Peyer's patch (tissue), 4 donors: Measurements from ENCODE around the gene VASN. TPM values are rescaled to one million over a fixed set of nuclear protein-coding genes. Genes with fewer than 3 reads are reported as not detected.
A peak's percentile ranks its signal among the peaks of the same experiment; 100 is the strongest.

ENCODE experiments used
- DNase-seq, 3 donors: peaks; one replicate each; pipeline ENCODE4 v3.0.0-alpha.2; 2017 to 2019
- H3K27ac ChIP-seq, 4 donors: fragments of 200-600 bp; sonication (generic); one replicate each; pipeline ENCODE4 v1.5.1; 2016 to 2019
- H3K27me3 ChIP-seq, 2 donors: fragments of 200-600 bp; sonication (generic); one replicate each; pipeline ENCODE4 v1.5.1; 2019
- H3K36me3 ChIP-seq, 3 donors: fragments of 200-600 bp; sonication (generic); one replicate each; pipeline ENCODE4 v1.5.1; 2016 to 2019
- H3K4me1 ChIP-seq, 4 donors: fragments of 200-600 bp; sonication (generic); one replicate each; pipeline ENCODE4 v1.5.1; 2016 to 2019
- H3K4me3 ChIP-seq, 4 donors: fragments of 200-600 bp; sonication (generic); 1 replicate in 3 of 4; 2 replicates in 1 of 4; pipeline ENCODE4 v1.5.1; 2016 to 2019; ENCODE audit warnings: mild to moderate bottlenecking in 1 of 4
- H3K9me3 ChIP-seq, 4 donors: fragments of 200-600 bp; sonication (generic); one replicate each; pipeline ENCODE4 v1.5.1; 2016 to 2019; ENCODE audit warnings: mild to moderate bottlenecking in 1 of 4
- CTCF ChIP-seq, 6 experiments: fragments of 450-650 bp in 4 of 6; fragments of 200-600 bp in 2 of 6; sonication (generic) in 1 of 6; IDR thresholded peaks; one replicate each; pipeline ENCODE4 v1.5.1; 2017 to 2019; ENCODE audit warnings: antibody characterized with exemption in 6 of 6, mild to moderate bottlenecking in 3 of 6, moderate library complexity in 1 of 6
- POLR2A ChIP-seq, 2 donors: fragments of 450-650 bp; IDR thresholded peaks; one replicate each; pipeline ENCODE4 v1.5.1; 2017; ENCODE audit warnings: antibody characterized with exemption in 2 of 2, mild to moderate bottlenecking in 2 of 2, moderate library complexity in 2 of 2
- total RNA-seq, 4 donors: library from RNA; depleted of rRNA; stranded (reverse); fragments of >200 nt; gene quantifications; one replicate each; pipeline ENCODE4 v1.1.0, GENCODE V29; 2016

Gene VASN
- total RNA-seq, 4 donors from 2014 or later: 2.1 to 18.2 (median 8.4) TPM

GRCh38 chr16:4373909-4374742 lies 2.5 kb downstream of the VASN start:
- H3K9me3 ChIP-seq: no peaks in the 10 kb centered on the region
- H3K27me3 ChIP-seq: no peaks in the 10 kb centered on the region
- peak overlapping the region in 3 of 4 donors; percentile 29 to 70 (median 69) for H3K4me3 ChIP-seq
- TF ChIP-seq CTCF (IDR thresholded peaks at IDR 0.05) (no peak), POLR2A (IDR thresholded peaks at IDR 0.05) (no peak)
- H3K36me3 ChIP-seq: no peaks in the 10 kb centered on the region
- H3K4me1 ChIP-seq: peaks cover 0 to 73% (median 12%) of the 10 kb centered on the region in 4 donors
- H3K27ac ChIP-seq: peak overlapping the region; percentile 40 to 84 (median 76)
- DNase-seq: peak in 2 of 3 donors; percentile 25 to 74

- Histone ChIP-seq H3K9me3 (no peaks in the 10 kb centered on the region), H3K4me1 (peaks cover 0 to 62% (median 12%) of the 10 kb centered on the region in 4 donors), H3K4me3 (no peak overlapping the region), H3K27me3 (no peaks in the 10 kb centered on the region), H3K27ac (peak overlapping the region; percentile 52 to 84 (median 71)), H3K36me3 (peaks cover 0 to 1% (median 0%) of the 10 kb centered on the region in 3 donors)
- TF ChIP-seq CTCF (IDR thresholded peaks at IDR 0.05) (no peak), POLR2A (IDR thresholded peaks at IDR 0.05) (no peak)
- DNase-seq: no peak
Observed at GRCh38 chr16:4375717-4376116, 4.1 kb downstream of the VASN start.

- TF ChIP-seq POLR2A (IDR thresholded peaks at IDR 0.05) (no peak), CTCF (IDR thresholded peaks at IDR 0.05) (no peak)
- peak overlapping the region; percentile 52 to 84 (median 71) for H3K27ac ChIP-seq
- no peak overlapping the region for H3K4me3 ChIP-seq
- H3K4me1 ChIP-seq: peaks cover 0 to 58% (median 12%) of the 10 kb centered on the region in 4 donors
- peak in 1 of 3 donors; percentile 75 for DNase-seq
- peaks cover 0 to 7% (median 0%) of the 10 kb centered on the region in 3 donors for H3K36me3 ChIP-seq
- H3K27me3 ChIP-seq: no peaks in the 10 kb centered on the region
- no peaks in the 10 kb centered on the region for H3K9me3 ChIP-seq
Observed at GRCh38 chr16:4376126-4376892, 4.7 kb downstream of the VASN start.

GRCh38 chr16:4376893-4377572 lies 5.4 kb downstream of the VASN start:
- TF ChIP-seq CTCF (IDR thresholded peaks at IDR 0.05) (no peak), POLR2A (IDR thresholded peaks at IDR 0.05) (no peak)
- Histone ChIP-seq H3K27me3 (no peaks in the 10 kb centered on the region), H3K4me3 (no peak overlapping the region), H3K27ac (peak overlapping the region; percentile 52 to 84 (median 71)), H3K9me3 (no peaks in the 10 kb centered on the region), H3K36me3 (peaks cover 0 to 15% (median 0%) of the 10 kb centered on the region in 3 donors), H3K4me1 (peaks cover 0 to 54% (median 11%) of the 10 kb centered on the region in 4 donors)
- no peak for DNase-seq

- TF ChIP-seq POLR2A (IDR thresholded peaks at IDR 0.05) (no peak), CTCF (IDR thresholded peaks at IDR 0.05) (no peak)
Observed at GRCh38 chr16:4377573-4378154, 6.0 kb downstream of the VASN start.

More at GRCh38 chr16:4377573-4378154, 6.0 kb downstream of the VASN start:
- Histone ChIP-seq H3K27ac (peak overlapping the region in 3 of 4 donors; percentile 25 to 84 (median 72)), H3K4me3 (no peak overlapping the region), H3K4me1 (peaks cover 0 to 48% (median 5%) of the 10 kb centered on the region in 4 donors), H3K27me3 (no peaks in the 10 kb centered on the region), H3K36me3 (peaks cover 0 to 21% (median 0%) of the 10 kb centered on the region in 3 donors), H3K9me3 (no peaks in the 10 kb centered on the region)
- no peak for DNase-seq
